Fibroblast of skin of abdomen (primary cell): ENCODE data around the gene BACE2. TPM values are rescaled to one million over a fixed set of nuclear protein-coding genes. Genes with fewer than 3 reads are reported as not detected.
A peak's percentile ranks its signal among the peaks of the same experiment; 100 is the strongest.

Source experiments
- DNase-seq: peaks from one replicate; pipeline ENCODE4 v3.0.0-alpha.2; 2013
- polyA plus RNA-seq, 2 experiments: library from polyadenylated mRNA; unstranded; fragments of 120-200 nt; gene quantifications; one replicate each; pipeline ENCODE4 v1.2.1, GENCODE V29; 2013; ENCODE audit not compliant: insufficient read length in 2 of 2

Gene BACE2
- polyA plus RNA-seq (2013, experiment 1 of 2; ENCODE audit: insufficient read length): 64.1 TPM
- 61.1 TPM for polyA plus RNA-seq (2013, experiment 2 of 2; ENCODE audit: insufficient read length)

DNA sequence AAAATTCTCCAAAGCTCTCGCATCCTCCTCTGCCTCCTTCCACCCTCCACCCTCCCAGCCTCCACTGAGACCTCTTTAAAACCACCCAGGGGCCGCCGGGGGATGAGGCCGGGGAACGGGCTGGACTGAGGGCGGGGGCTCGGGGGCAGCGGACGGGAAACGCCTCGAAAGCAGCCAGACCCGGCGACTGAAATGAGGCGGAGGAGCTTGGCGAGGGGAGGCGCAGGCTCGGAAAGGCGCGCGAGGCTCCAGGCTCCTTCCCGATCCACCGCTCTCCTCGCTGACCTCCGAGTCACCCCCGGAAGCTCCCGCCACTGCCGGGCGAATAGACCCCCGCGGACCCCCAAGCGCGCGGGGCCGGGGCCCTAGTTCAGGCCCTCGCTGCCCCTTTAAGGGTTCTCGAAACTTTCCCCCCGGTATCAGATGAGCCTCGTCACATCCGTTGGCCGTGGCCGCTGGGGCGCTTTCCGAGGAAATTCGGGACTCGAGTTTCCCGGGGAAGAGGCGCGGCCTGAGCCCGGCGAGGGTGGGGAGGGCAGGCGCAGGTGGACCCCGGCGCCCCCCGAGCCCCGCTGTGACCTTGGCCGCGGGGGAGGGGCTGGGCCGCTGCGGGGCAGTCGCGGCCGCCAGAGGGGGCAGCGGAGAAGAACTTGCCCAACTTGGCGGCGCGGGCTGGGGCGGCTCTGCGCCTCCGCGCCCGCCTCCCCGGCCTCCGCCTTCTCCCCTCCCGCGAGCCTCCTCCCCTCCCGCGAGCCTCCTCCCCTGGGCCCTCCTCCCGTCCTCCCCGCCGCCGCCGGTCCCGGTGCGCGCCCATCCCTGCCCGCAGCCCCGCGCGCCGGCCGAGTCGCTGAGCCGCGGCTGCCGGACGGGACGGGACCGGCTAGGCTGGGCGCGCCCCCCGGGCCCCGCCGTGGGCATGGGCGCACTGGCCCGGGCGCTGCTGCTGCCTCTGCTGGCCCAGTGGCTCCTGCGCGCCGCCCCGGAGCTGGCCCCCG lies at the start of gene BACE2:
TSS of gene BACE2 (plus strand) at position 813 of the 995 bp plus-strand sequence. CDS start at position 917, 104 bp downstream.
- peak; percentile 78 for DNase-seq

- no peak for DNase-seq
These were observed 48.1 kb upstream of the BACE2 start for GRCh38 chr21:41119901-41120300.

GRCh38 chr21:41120997-41121396 lies 47.0 kb upstream of the BACE2 start:
- no peak for DNase-seq

DNA sequence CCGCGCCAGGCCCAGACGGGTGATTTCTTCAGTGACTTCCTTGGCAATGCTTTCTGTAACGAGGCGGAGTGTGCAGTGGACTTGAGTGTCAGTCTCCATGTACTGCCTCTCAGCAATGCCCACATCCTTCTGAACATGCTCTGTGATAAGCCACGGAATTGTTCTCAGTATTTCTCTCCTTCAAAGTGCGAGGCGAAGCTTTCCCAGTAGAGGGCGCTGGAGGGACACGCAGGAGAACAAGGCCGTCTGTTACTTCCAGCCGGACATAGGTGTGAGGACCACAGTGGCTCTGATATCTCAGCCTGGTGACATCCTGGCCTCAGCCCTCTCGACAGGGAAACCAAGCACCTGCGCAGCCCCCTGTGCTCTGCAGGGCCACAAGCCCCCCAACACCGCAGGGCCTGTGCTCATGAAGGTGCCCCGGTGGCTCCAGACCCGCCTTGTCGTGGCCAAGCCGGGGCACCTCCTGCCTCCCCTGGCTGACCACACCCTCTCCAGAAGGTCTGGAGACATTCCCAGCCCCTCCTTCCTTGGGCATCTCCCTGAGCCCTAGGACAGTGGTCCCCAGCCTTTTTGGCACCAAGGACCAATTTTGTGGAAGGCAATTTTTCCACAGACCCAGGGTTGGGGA lies 46.1 kb upstream of the BACE2 start:
- peak; percentile 76 for DNase-seq

GRCh38 chr21:41124641-41125201 lies 43.2 kb upstream of the BACE2 start:
- DNase-seq: no peak

DNA sequence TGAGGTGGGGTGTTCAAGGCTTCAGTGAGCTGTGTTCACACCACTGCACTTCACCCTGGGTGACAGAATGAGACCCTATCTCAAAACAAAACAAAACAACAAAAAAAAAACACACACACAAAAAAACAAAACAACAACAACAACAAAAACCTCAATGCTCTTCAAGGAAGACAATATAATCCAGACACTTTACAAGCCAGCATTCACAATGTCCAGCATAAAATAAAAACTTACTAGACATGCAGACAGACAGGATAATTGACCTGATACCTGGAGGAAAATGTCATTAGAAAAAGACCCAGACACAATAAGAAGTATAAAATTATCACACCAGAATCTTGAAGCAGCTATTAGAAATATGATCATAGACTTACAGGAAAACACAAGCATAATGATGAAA lies 39.0 kb upstream of the BACE2 start:
- no peak for DNase-seq

DNA sequence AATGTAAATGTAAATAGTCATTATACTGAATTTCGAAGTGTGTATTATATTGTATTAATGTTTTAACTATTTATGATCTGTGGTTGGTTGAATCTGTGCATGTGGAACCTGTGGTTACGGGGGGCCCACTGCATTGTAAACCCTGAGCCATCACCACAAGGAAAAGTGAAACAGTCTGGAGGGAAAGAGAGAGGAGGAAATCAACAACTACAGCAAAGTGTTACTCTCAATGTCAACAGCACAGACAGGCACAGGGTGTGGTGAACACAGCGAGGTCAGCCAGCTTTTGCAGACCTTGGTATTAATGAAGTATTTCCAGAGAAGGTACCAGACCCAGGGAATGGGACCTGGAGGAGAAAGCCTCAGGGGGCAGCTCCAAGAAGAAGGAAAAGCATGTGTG lies 37.1 kb upstream of the BACE2 start:
- DNase-seq: no peak

DNA sequence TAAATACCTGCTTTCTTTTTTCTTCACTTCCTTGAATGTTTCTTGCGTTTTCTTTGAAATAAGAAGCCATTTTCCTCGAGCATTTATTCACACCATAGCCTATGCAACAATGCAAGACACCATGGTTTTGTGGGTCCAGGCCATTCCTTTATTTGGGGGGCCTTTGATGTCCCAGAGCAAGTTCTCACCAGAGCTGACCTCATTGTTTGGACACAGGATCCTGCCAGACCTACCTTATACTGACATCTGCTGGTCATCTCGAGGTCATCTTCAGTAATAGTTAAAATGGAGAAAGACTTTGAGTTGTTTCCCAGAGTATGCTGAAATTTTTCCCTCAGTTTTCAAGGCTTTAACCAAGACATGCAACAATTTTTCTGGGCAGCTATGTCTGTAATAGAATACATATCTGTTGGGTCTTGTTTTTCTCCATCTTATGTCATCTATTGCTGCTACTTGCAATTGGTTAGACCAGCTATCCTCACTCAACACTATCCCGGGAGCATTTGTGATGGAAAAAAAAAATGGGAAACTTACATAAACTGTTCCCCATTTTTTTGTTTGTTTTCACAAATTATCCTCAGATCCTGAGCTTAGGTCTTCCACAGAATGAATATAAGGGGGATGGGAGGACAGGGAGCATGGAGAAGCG lies 34.0 kb upstream of the BACE2 start:
- DNase-seq: peak; percentile 36

DNA sequence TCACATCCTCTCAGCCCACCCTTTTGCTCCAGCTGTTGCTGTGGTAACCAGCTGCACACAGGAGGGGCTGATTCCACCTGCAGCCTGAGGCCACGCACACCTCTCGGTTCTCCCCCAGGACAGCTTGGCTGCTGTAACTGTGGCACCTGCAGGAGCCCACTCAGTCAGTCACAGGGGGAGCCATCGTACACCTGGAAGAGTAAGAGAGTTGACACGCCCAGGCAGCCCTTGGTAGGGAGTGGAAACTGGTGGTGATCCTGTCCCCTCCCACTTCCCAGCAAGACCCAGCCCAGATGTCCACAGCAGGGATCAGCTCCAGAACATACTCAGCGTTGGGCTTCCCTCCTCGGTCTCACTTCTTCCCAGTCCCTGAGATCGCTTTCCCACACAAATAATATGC lies 32.2 kb upstream of the BACE2 start:
- DNase-seq: no peak

DNA sequence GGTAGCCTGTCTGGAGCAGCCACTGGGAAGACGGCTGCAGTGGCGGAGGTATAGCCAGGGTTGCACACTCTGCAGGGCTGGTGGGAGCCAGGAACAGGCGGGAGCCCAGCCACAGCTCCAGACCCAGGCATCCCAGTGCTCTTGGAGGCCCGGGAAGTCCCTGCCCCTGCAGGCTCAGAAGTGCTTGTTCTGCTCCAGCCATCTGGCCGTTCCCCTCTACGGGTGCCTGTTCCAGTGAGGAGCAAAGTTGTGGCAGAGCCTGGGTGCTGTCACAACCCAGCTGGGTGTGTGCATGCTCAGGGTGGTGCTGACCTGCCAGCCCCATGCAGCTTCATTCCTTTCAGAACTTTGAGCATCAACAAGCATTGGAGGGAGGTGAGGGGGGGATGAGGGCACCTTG lies 31.7 kb upstream of the BACE2 start:
- DNase-seq: no peak

DNA sequence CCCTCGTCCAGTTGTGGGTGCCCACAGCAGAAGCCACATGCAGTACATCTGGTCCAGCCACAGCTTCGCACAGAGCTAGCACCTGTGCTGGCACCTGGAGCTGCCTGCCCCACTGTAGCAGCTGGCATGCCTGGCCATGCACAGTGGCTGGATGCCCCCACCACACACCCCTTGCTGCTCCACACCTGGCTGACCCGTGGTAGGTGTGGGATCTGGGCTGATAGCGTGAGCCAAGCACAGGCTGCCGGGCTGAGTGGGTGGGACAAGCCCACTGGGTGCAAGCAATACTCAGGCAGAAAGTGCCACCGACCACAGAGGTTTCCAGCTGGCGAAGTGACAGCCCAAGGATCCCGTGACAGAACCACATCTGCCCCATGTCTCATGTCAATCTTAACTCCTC lies 30.6 kb upstream of the BACE2 start:
- DNase-seq: no peak

- DNase-seq: no peak
These were observed 30.1 kb upstream of the BACE2 start for GRCh38 chr21:41137889-41138288.

DNA sequence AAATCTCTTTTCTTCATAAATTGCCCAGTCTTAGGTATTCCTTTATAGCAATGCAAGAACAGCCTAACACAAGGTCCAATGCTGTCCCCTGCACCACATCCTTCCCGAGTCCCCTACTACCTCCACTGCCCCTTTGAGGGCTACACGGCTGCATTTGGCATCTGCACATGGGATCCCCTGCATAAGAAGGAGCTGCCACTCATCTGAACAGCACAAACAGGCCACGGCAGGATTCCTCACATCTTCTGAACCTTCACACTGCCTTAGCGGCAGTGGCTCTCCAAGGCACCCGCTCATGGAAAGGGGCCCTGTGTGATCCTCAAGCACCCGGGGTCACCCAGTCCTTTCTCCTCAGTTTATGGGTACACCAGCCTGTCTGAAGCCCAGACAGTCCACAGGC lies 29.2 kb upstream of the BACE2 start:
- no peak for DNase-seq

GRCh38 chr21:41139275-41139674 lies 28.7 kb upstream of the BACE2 start:
- DNase-seq: no peak

DNA sequence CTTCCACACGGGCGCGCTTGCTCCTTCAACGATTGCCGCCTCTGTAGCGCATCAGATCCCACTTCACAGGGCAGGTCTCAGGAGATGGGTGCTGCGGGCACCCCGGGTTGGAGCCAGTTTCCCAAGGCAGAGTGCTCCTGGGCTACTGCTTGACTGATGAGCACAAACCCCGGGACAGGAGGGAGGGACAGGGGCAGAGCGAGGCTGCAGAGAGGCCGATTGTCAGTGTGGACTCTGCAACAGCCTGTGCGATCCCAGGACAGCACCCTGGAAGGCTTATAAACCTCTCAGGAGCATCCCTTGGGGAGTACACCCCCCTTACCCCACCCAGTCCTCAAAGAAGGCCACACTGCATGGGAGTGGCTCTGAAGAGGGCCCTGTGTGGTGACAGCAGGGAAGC lies 28.0 kb upstream of the BACE2 start:
- DNase-seq: no peak

- DNase-seq: peak; percentile 92
These were observed 26.9 kb upstream of the BACE2 start for GRCh38 chr21:41141031-41141457.

DNA sequence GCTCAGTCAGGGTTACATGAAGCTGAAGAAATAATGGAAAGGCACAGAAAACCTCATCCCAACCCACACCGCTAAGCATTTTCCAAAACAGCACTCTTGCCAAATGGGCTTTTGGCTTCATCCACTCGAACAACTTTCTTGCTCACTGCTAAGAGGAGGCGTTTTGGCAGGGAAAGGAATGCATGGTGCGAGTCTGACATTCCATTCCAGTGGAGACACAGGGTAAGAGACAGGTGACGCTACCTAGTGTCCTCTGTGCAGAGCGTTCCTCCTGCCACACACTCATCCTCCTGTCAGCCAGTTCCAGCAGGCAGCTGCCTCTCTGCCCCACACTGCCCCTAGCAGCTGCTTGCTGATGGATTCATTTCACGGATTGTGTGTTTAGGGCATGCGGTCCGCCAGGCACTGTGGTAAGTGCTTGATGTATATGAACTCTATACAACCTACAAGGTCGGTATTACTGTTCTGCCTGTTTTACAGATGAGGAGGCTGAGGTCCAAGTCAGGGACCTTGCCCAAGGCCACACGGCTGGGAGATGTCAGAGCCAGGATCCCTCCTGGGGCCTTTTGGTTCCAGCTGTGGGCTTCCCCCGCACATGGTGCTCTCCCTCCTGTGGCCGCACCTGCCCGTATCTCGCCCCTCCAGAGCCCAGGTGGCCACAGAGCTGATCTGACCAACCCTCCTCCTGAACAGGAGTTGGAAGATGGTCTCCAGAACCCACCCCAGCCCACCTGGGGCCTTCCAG lies 25.7 kb upstream of the BACE2 start:
- peak; percentile 92 for DNase-seq

GRCh38 chr21:41143596-41144325 lies 24.2 kb upstream of the BACE2 start:
- DNase-seq: no peak

- no peak for DNase-seq
These were observed 20.6 kb upstream of the BACE2 start for GRCh38 chr21:41147096-41147978.

- no peak for DNase-seq
These were observed 20.0 kb upstream of the BACE2 start for GRCh38 chr21:41147979-41148355.
